Measurements from ENCODE around the gene RBM24. TPM values are rescaled to one million over a fixed set of nuclear protein-coding genes. Genes with fewer than 3 reads are reported as not detected.

The RBM24 gene
- total RNA-seq, 4 donors from 2014 or later = 0.45 to 5.3 (median 1.6) TPM

DNA sequence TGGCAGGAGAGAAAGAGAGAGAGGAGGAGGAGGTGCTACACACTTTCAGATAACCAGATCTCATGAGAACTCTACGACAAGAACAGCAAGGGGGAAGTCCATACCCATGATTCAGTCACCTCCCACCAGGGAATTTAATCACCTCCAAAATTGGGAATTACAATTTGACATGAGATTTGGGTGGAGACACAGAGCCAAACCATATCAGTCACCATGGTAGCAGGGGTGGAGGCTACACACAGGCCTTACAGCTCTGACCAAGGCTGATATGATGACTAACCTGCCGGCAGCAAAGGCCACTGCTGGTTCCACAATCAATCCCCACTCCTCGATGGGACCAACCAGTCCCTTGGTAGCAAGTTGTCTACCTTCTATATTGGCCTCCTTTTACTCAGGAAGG is 13.6 kb upstream of the RBM24 start:
- Histone ChIP-seq H3K9me3 (no peaks in the 10 kb centered on the region), H3K27ac (no peak overlapping the region), H3K4me3 (replicated peaks in 1 of 3) (no peak overlapping the region), H3K4me1 (no peaks in the 10 kb centered on the region), H3K36me3 (no peaks in the 10 kb centered on the region), H3K27me3 (no peaks in the 10 kb centered on the region)
- DNase-seq = no peak
- intact Hi-C loops (cut with DNase I) = no loop called here
- TF ChIP-seq POLR2A (IDR thresholded peaks at IDR 0.05) = no peak
- TF ChIP-seq, protein P1, sequence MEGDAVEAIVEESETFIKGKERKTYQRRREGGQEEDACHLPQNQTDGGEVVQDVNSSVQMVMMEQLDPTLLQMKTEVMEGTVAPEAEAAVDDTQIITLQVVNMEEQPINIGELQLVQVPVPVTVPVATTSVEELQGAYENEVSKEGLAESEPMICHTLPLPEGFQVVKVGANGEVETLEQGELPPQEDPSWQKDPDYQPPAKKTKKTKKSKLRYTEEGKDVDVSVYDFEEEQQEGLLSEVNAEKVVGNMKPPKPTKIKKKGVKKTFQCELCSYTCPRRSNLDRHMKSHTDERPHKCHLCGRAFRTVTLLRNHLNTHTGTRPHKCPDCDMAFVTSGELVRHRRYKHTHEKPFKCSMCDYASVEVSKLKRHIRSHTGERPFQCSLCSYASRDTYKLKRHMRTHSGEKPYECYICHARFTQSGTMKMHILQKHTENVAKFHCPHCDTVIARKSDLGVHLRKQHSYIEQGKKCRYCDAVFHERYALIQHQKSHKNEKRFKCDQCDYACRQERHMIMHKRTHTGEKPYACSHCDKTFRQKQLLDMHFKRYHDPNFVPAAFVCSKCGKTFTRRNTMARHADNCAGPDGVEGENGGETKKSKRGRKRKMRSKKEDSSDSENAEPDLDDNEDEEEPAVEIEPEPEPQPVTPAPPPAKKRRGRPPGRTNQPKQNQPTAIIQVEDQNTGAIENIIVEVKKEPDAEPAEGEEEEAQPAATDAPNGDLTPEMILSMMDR (IDR thresholded peaks at IDR 0.05) = no peak
- WGBS, 2 donors = 67 to 80% methylated on average over 3 of the region's 3 CpGs

DNA sequence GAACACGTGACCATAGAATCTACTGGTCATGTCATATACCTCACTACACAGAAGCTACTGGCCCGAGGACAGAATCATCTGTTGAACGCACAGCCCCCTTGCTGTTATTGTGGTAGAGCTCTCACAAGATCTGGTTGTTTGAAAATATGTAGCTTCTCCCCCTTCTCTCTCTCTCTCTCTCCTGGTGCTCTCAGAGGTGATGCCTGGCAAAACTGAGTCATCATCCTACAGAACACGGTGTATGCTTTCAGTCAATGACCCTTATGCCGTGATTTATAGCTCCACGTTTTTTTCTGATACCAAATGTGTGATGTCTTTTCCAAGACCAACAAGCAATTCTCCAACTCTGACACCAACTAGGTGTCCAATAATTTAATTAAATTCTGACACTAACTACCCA is 13.0 kb upstream of the RBM24 start:
- no peak for DNase-seq
- no peaks in the 10 kb centered on the region for H3K36me3 ChIP-seq
- no peak overlapping the region for H3K27ac ChIP-seq
- TF ChIP-seq, protein P1 (IDR thresholded peaks at IDR 0.05) = no peak
- no peak for TF ChIP-seq POLR2A (IDR thresholded peaks at IDR 0.05)
- no peaks in the 10 kb centered on the region for H3K27me3 ChIP-seq
- no peak overlapping the region for H3K4me3 ChIP-seq (replicated peaks in 1 of 3)
- intact Hi-C loops (cut with DNase I) = no loop called here
- no peaks in the 10 kb centered on the region for H3K4me1 ChIP-seq
- no peaks in the 10 kb centered on the region for H3K9me3 ChIP-seq
- 87% methylated on average over 6 of the region's 6 CpGs for WGBS, 2 donors

DNA sequence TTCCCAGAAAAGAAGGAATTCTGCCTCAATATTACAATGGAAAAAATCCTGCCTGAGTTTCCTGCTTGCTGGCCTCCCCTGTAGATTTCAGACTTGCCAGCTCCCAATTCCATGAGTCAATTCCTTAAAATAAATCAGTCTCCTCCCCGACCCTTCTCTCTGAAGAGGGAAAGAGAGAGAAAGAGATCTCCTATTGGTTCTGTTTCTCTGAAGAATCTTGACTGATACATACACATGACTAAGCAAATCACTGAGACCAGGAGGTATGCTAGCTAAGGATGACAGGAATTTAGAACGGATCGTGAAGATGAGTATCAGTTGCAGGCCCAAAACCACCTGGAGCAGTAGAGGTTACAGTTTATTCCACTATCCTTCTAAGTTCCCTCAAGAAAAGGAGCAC is 11.3 kb upstream of the RBM24 start:
- H3K4me3 ChIP-seq (replicated peaks in 1 of 3) = no peak overlapping the region
- H3K4me1 ChIP-seq = no peaks in the 10 kb centered on the region
- no peaks in the 10 kb centered on the region for H3K27me3 ChIP-seq
- no peak for TF ChIP-seq POLR2A (IDR thresholded peaks at IDR 0.05)
- TF ChIP-seq, protein P1 (IDR thresholded peaks at IDR 0.05) = no peak
- WGBS, 2 donors = 77 to 79% methylated on average over 3 of the region's 3 CpGs
- no peak for DNase-seq
- H3K27ac ChIP-seq = no peak overlapping the region
- H3K36me3 ChIP-seq = no peaks in the 10 kb centered on the region
- no peaks in the 10 kb centered on the region for H3K9me3 ChIP-seq
- intact Hi-C loops (cut with DNase I) = no loop called here

DNA sequence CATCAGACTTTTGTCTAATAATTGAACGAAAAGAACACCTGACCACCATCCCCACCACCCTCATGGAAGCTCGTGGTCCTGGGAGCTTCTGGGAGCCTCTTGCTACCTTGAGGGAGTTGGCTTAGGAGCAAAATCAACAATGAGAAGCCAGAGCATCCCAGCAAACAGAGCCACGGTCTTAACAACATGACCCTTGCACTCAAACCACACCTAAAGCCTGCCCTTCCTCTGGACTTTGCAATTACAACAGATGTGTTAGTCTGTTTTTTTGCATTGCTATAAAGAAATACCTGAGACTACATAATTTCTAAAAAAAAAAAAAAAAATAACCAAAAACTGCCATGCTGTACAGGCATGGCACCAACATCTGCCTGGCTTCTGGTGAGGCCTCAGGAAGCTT is 9.5 kb upstream of the RBM24 start:
- Histone ChIP-seq H3K9me3 (no peaks in the 10 kb centered on the region), H3K36me3 (no peaks in the 10 kb centered on the region), H3K27ac (no peak overlapping the region), H3K27me3 (no peaks in the 10 kb centered on the region), H3K4me3 (replicated peaks in 1 of 3) (no peak overlapping the region), H3K4me1 (no peaks in the 10 kb centered on the region)
- intact Hi-C loops (cut with DNase I) = no loop called here
- 67 to 75% methylated on average over 3 of the region's 3 CpGs for WGBS, 2 donors
- TF ChIP-seq, protein P1 (IDR thresholded peaks at IDR 0.05) = no peak
- no peak for TF ChIP-seq POLR2A (IDR thresholded peaks at IDR 0.05)
- no peak for DNase-seq

DNA sequence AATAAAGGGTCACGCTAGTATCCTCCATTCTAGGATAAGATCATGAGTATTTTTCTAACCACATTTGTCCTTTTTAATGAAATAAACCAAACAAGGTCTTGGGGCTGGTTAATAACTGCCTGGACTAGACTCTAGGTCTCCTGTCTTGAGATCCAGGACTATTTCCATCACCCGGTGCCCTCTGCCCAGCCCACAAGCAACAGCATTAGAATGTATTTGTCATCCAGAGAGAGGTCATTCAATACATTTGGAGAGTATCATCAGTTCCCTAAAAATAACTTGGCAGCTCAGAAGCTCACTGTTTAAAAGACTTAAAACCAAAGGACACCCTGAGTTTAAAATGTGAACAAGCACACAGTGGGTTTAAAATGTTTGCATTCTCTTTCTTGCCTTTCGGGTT is 4.4 kb upstream of the RBM24 start:
- Histone ChIP-seq H3K27ac (no peak overlapping the region), H3K4me3 (replicated peaks in 1 of 3) (no peak overlapping the region), H3K36me3 (no peaks in the 10 kb centered on the region), H3K27me3 (no peaks in the 10 kb centered on the region), H3K9me3 (no peaks in the 10 kb centered on the region), H3K4me1 (no peaks in the 10 kb centered on the region)
- no peak for TF ChIP-seq POLR2A (IDR thresholded peaks at IDR 0.05)
- TF ChIP-seq, protein P1 (IDR thresholded peaks at IDR 0.05) = no peak
- intact Hi-C loops (cut with DNase I) = loop anchor here (5.0 kb wide), 1 partner anchor 306 kb away; no protein-coding TSS in a partner anchor
- DNase-seq = no peak
- WGBS, 2 donors = 81 to 85% methylated on average over 3 of the region's 3 CpGs

All from thyroid gland (tissue), 4 donors.